NT2/D1 (cell line): ENCODE measurements around the gene TSC2.
"Not testable (repeated sequence)": the region's sequence is repeated elsewhere in the genome, so short reads cannot be mapped to it uniquely, and the experiment has no call there.

Experiments
- DNase-seq: peaks from one replicate; pipeline ENCODE4 v3.0.0-alpha.2; 2011; ENCODE audit warnings: low read depth, low spot score
- H3K27me3 ChIP-seq: 2 replicates; pipeline ENCODE4 v1.6.0; 2011; ENCODE audit warnings: mild to moderate bottlenecking; ENCODE audit not compliant: insufficient read length, insufficient read depth
- H3K36me3 ChIP-seq: 2 replicates; pipeline ENCODE4 v1.6.1; 2011; ENCODE audit warnings: mild to moderate bottlenecking, low read length, mixed read lengths; ENCODE audit not compliant: insufficient read depth, insufficient read length
- H3K4me1 ChIP-seq: 2 replicates; pipeline ENCODE4 v1.5.1; 2011; ENCODE audit not compliant: insufficient read depth, insufficient read length
- H3K4me3 ChIP-seq: 2 replicates; pipeline ENCODE4 v1.5.1; 2011; ENCODE audit warnings: low read depth; ENCODE audit not compliant: insufficient read length
- H3K9ac ChIP-seq: 2 replicates; pipeline ENCODE4 v1.6.0; 2011; ENCODE audit warnings: low read depth; ENCODE audit not compliant: insufficient read length
- H3K9me3 ChIP-seq: 2 replicates; pipeline ENCODE4 v1.5.1; 2011; ENCODE audit warnings: mild to moderate bottlenecking, low read length; ENCODE audit not compliant: insufficient read depth

The TSC2 gene

GRCh38 chr16:2124694-2125444 lies 77.1 kb downstream of the TSC2 start:
- H3K4me1 ChIP-seq, result peaks cover 27% of the 10 kb centered on the region
- H3K4me3 ChIP-seq, result peak overlapping the region; percentile 26
- DNase-seq, result peak; percentile 38

GRCh38 chr16:2125609-2126008 lies 77.8 kb downstream of the TSC2 start:
- H3K36me3 ChIP-seq, DNase-seq, H3K9me3 ChIP-seq, H3K27me3 ChIP-seq: not testable (repeated sequence)
- H3K4me1 ChIP-seq, result peaks cover 27% of the 10 kb centered on the region
- peak overlapping the region; percentile 15 for H3K4me3 ChIP-seq
- peak overlapping the region; percentile 76 for H3K9ac ChIP-seq

More at GRCh38 chr16:2124694-2125444, 77.1 kb downstream of the TSC2 start:
- not testable (repeated sequence) for H3K9me3 ChIP-seq, H3K27me3 ChIP-seq, H3K36me3 ChIP-seq
- peak overlapping the region; percentile 76 for H3K9ac ChIP-seq

DNA sequence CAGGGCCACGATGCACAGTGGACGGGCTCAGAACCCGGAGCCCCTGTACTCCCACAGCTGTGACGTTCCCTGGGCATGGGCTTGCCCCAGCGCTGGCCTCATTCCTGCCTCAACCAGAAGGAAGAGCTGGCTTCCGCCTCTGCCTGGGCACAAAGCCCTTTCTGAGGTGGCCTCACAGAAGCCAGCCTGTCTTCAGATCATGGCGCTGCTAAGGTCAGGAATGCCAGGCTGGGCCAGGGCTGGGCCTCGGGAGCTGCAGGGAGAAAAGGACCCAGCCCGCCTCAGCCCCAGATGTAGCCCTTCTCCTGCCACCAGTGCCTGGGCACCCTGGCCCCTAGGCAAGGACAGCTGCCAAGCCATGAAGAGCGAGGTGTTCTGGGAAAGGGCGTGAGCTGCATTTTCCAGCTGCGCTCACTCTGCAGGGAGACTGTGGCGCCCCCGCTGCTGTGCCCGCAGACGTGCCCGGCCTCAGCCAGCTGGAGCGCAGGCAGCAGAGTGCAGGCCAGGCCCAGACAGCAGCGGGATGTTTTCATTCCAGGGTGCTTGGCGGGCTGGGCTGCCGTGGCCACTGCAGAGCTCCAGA lies 78.5 kb downstream of the TSC2 start:
- H3K4me3 ChIP-seq, H3K27me3 ChIP-seq, DNase-seq, H3K36me3 ChIP-seq, H3K9ac ChIP-seq, H3K9me3 ChIP-seq: not testable (repeated sequence)
- H3K4me1 ChIP-seq, result peaks cover 27% of the 10 kb centered on the region

DNA sequence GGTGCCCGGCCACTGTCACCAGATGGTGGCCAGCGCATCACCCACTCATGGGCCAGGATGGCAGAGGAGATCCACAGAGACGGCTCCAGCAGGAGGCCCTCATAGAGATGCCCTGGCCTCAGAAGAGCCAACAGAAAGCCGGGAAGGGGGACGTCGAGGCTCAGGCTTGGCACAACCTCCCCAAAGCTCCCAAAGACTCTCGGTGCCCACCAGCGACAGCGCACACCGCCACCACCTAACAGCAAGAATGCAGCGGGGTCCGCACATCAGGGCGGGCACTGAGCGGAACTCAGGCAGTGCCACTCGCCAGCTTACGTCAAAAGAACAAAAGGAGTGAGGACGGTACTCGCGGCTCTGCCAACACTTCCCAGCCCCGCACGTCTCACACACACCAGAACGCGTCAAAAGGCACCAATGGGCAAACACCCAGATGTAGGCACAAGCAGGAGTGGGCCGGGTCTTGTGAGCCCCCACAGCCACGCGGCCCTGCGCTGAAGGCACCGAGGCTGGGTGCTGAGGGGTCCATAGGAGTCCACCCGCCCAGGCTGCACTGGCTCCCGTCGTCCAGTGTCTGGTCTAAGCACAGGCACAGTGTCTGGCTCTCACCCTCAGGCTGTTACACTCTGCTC lies 79.3 kb downstream of the TSC2 start:
- H3K4me3 ChIP-seq, DNase-seq, H3K27me3 ChIP-seq, H3K9me3 ChIP-seq, H3K36me3 ChIP-seq: not testable (repeated sequence)
- Histone ChIP-seq H3K9ac (peak overlapping the region; percentile 42), H3K4me1 (peaks cover 22% of the 10 kb centered on the region)

- not testable (repeated sequence) for H3K27me3 ChIP-seq, H3K9me3 ChIP-seq, H3K4me3 ChIP-seq, H3K9ac ChIP-seq, H3K36me3 ChIP-seq
- peak; percentile 58 for DNase-seq
- H3K4me1 ChIP-seq, result peaks cover 22% of the 10 kb centered on the region
Measured at GRCh38 chr16:2127630-2128280, 80.0 kb downstream of the TSC2 start.

- not testable (repeated sequence) for H3K9me3 ChIP-seq, H3K9ac ChIP-seq, DNase-seq, H3K36me3 ChIP-seq, H3K27me3 ChIP-seq, H3K4me3 ChIP-seq
- H3K4me1 ChIP-seq, result peaks cover 20% of the 10 kb centered on the region
Measured at GRCh38 chr16:2129251-2129650, 81.5 kb downstream of the TSC2 start.

- H3K36me3 ChIP-seq, result not testable (repeated sequence)
Measured at GRCh38 chr16:2129890-2130447, 82.2 kb downstream of the TSC2 start.

GRCh38 chr16:2133797-2134196 lies 86.0 kb downstream of the TSC2 start:
- DNase-seq, H3K9me3 ChIP-seq, H3K36me3 ChIP-seq, H3K9ac ChIP-seq, H3K4me1 ChIP-seq, H3K4me3 ChIP-seq, H3K27me3 ChIP-seq: not testable (repeated sequence)

More at GRCh38 chr16:2129890-2130447, 82.2 kb downstream of the TSC2 start:
- not testable (repeated sequence) for H3K9me3 ChIP-seq, H3K4me3 ChIP-seq, H3K9ac ChIP-seq, H3K27me3 ChIP-seq, DNase-seq
- peaks cover 17% of the 10 kb centered on the region for H3K4me1 ChIP-seq

GRCh38 chr16:2135071-2135470 lies 87.3 kb downstream of the TSC2 start:
- H3K36me3 ChIP-seq, DNase-seq, H3K9me3 ChIP-seq, H3K27me3 ChIP-seq, H3K4me1 ChIP-seq: not testable (repeated sequence)
- peak overlapping the region; percentile 26 for H3K4me3 ChIP-seq
- H3K9ac ChIP-seq, result peak overlapping the region; percentile 32

DNA sequence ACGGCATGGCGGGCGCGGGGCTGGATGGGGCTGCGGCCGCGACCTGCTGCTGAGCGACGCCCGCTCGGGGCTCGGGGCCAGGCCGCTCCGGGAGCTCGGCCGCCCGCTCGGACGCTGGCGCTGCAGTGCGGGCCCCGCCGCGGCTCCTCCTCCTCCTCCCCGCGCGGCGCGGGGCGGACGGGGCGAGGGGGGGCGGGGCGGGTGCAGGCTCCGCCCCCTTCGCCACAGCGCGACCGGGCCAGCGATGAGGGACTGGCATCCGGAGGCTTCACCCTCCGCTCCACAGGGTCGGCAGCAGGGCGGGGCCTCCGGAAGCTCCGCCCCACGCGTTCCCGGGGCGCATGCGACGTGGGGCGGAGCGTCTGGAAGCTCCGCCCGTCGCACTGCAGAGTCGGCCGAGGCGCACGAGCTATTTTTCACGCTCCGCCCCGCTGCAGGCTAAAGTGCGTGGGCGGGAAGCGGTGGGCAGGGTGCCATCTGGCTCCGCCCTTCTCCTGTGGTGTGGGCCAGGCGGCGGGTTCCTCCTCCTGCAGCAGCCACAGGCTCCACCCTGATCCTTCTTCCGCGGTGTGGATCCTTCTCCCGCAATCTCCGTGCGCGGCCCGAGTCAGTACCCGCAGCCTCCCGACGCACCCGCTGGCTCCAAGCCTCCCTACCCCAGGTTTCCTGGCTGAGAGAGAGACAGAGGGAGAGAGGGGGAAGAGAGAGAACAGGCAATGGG lies 88.1 kb downstream of the TSC2 start, which contains the start of gene PKD1:
TSS of gene PKD1 (minus strand) at position 129 of the 721 bp plus-strand sequence. CDS start 209 bp downstream, outside the sequence.
- H3K4me1 ChIP-seq, H3K9me3 ChIP-seq, H3K27me3 ChIP-seq, H3K36me3 ChIP-seq, DNase-seq: not testable (repeated sequence)
- Histone ChIP-seq H3K9ac (peak within 1 kb of the TSS; percentile 64), H3K4me3 (peak within 1 kb of the TSS; percentile 26)
